ENCODE results near the gene TUBA4A. TPM values are rescaled to one million over a fixed set of nuclear protein-coding genes. Genes with fewer than 3 reads are reported as not detected.

The TUBA4A gene
- total RNA-seq, 2 experiments from 2014 or later: 183 to 185 TPM

GRCh38 chr2:219284501-219285372 is 31.0 kb upstream of the TUBA4A start:
- peaks cover 20% of the 10 kb centered on the region for H3K4me1 Mint-ChIP-seq (ENCODE audit: low read depth)
- H3K27ac Mint-ChIP-seq: no peak overlapping the region
- H3K9me3 Mint-ChIP-seq: no peaks in the 10 kb centered on the region
- H3K9me3 ChIP-seq (ENCODE audit: control insufficient read depth in 1 of 2, insufficient read depth in 1 of 2, low read length in 2 of 2): no peaks in the 10 kb centered on the region
- H3K27ac ChIP-seq (ENCODE audit: low read depth in 1 of 2, low read length in 2 of 2): peak overlapping the region in 1 of 2 donors; percentile 13
- TF ChIP-seq CTCF (IDR thresholded peaks at IDR 0.05): no peak
- CTCF ChIA-PET: interaction anchor here (12.0 kb wide), 1 partner anchor 10 kb away, joined by 190 read pairs; no protein-coding TSS in a partner anchor
- POLR2A ChIA-PET: interaction anchor here (1.0 to 1.2 kb wide), 2 partner anchors 10 to 108 kb away, joined by 3 to 5 read pairs; partner anchors contain the start of gene CNPPD1
- ATAC-seq (ENCODE audit: poor library complexity) (no peak), DNase-seq (no peak)
- peaks cover 63% of the 10 kb centered on the region for H3K36me3 Mint-ChIP-seq (ENCODE audit: low read depth)
- H3K4me1 ChIP-seq (ENCODE audit: insufficient read depth, low read length): peaks cover 21% of the 10 kb centered on the region
- H3K4me3 ChIP-seq (ENCODE audit: low read length): no peak overlapping the region
- H3K27me3 Mint-ChIP-seq: no peaks in the 10 kb centered on the region
- peaks cover 58% of the 10 kb centered on the region for H3K36me3 ChIP-seq (ENCODE audit: insufficient read depth, low read length)
- H3K27me3 ChIP-seq (ENCODE audit: control insufficient read depth in 1 of 2, insufficient read depth in 2 of 2, low read length in 2 of 2): no peaks in the 10 kb centered on the region
- H3K4me3 Mint-ChIP-seq: no peak overlapping the region
- intact Hi-C loops (cut with DNase I, micrococcal nuclease): no loop called here

- CTCF ChIA-PET: interaction anchor here (12.0 kb wide), 1 partner anchor 12 kb away, joined by 190 read pairs; no protein-coding TSS in a partner anchor
- Histone ChIP-seq H3K27me3 (ENCODE audit: control insufficient read depth in 1 of 2, insufficient read depth in 2 of 2, low read length in 2 of 2) (no peaks in the 10 kb centered on the region), H3K4me1 (ENCODE audit: insufficient read depth, low read length) (peaks cover 34% of the 10 kb centered on the region), H3K4me3 (ENCODE audit: low read length) (no peak overlapping the region), H3K9me3 (ENCODE audit: control insufficient read depth in 1 of 2, insufficient read depth in 1 of 2, low read length in 2 of 2) (no peaks in the 10 kb centered on the region), H3K36me3 (ENCODE audit: insufficient read depth, low read length) (peaks cover 58% of the 10 kb centered on the region), H3K27ac (ENCODE audit: low read depth in 1 of 2, low read length in 2 of 2) (no peak overlapping the region)
- intact Hi-C loops (cut with DNase I, micrococcal nuclease): no loop called here
- Mint-ChIP-seq H3K4me1 (ENCODE audit: low read depth) (peaks cover 34% of the 10 kb centered on the region), H3K9me3 (no peaks in the 10 kb centered on the region), H3K4me3 (peak overlapping the region; percentile 25), H3K27me3 (no peaks in the 10 kb centered on the region), H3K27ac (peak overlapping the region; percentile 98), H3K36me3 (ENCODE audit: low read depth) (peaks cover 67% of the 10 kb centered on the region)
- ATAC-seq (ENCODE audit: poor library complexity): no peak
- no peak for TF ChIP-seq CTCF (IDR thresholded peaks at IDR 0.05)
- POLR2A ChIA-PET: interaction anchor here (7.5 kb wide), 1 partner anchor 31 kb away, joined by 202 read pairs; the partner anchor contains the start of genes TUBA4A and TUBA4B
- no peak for DNase-seq
Measured at GRCh38 chr2:219282943-219283581, 29.3 kb upstream of the TUBA4A start.

GRCh38 chr2:219282375-219282774 is 28.7 kb upstream of the TUBA4A start:
- DNase-seq: no peak
- ChIA-PET CTCF (interaction anchor here (12.0 kb wide), 1 partner anchor 12 kb away, joined by 190 read pairs; no protein-coding TSS in a partner anchor), POLR2A (interaction anchor here (1.5 to 7.5 kb wide), 3 partner anchors 13 to 106 kb away, joined by 3 to 202 read pairs (median 7); partner anchors contain the start of genes TUBA4A and TUBA4B)
- peaks cover 67% of the 10 kb centered on the region for H3K36me3 Mint-ChIP-seq (ENCODE audit: low read depth)
- H3K27me3 Mint-ChIP-seq: no peaks in the 10 kb centered on the region
- Histone ChIP-seq H3K36me3 (ENCODE audit: insufficient read depth, low read length) (peaks cover 58% of the 10 kb centered on the region), H3K27me3 (ENCODE audit: control insufficient read depth in 1 of 2, insufficient read depth in 2 of 2, low read length in 2 of 2) (no peaks in the 10 kb centered on the region), H3K9me3 (ENCODE audit: control insufficient read depth in 1 of 2, insufficient read depth in 1 of 2, low read length in 2 of 2) (no peaks in the 10 kb centered on the region), H3K4me1 (ENCODE audit: insufficient read depth, low read length) (peaks cover 41% of the 10 kb centered on the region), H3K27ac (ENCODE audit: low read depth in 1 of 2, low read length in 2 of 2) (no peak overlapping the region), H3K4me3 (ENCODE audit: low read length) (no peak overlapping the region)
- intact Hi-C loops (cut with DNase I, micrococcal nuclease): no loop called here
- H3K4me3 Mint-ChIP-seq: no peak overlapping the region
- ATAC-seq (ENCODE audit: poor library complexity): no peak
- H3K27ac Mint-ChIP-seq: peak overlapping the region; percentile 98
- no peaks in the 10 kb centered on the region for H3K9me3 Mint-ChIP-seq
- TF ChIP-seq CTCF (IDR thresholded peaks at IDR 0.05): no peak
- H3K4me1 Mint-ChIP-seq (ENCODE audit: low read depth): peaks cover 41% of the 10 kb centered on the region
